M059J (cell line): ENCODE measurements around the gene SNAPC1. TPM values are rescaled to one million over a fixed set of nuclear protein-coding genes. Genes with fewer than 3 reads are reported as not detected.
"Not testable (repeated sequence)": the region's sequence is repeated elsewhere in the genome, so short reads cannot be mapped to it uniquely, and the experiment has no call there.

Source experiments
- DNase-seq: peaks from one replicate; pipeline ENCODE4 v3.0.0-alpha.2; 2012; ENCODE audit warnings: low read depth
- total RNA-seq: library from RNA; depleted of rRNA; stranded (reverse); fragments of >200 nt; shearing (Covaris generic); gene quantifications from 2 replicates; pipeline ENCODE4 v1.2.3, GENCODE V29; 2014; rRNA removed

The SNAPC1 gene, protein sequence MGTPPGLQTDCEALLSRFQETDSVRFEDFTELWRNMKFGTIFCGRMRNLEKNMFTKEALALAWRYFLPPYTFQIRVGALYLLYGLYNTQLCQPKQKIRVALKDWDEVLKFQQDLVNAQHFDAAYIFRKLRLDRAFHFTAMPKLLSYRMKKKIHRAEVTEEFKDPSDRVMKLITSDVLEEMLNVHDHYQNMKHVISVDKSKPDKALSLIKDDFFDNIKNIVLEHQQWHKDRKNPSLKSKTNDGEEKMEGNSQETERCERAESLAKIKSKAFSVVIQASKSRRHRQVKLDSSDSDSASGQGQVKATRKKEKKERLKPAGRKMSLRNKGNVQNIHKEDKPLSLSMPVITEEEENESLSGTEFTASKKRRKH
- total RNA-seq = 16.9 and 23.4 TPM in 2 replicates

DNA sequence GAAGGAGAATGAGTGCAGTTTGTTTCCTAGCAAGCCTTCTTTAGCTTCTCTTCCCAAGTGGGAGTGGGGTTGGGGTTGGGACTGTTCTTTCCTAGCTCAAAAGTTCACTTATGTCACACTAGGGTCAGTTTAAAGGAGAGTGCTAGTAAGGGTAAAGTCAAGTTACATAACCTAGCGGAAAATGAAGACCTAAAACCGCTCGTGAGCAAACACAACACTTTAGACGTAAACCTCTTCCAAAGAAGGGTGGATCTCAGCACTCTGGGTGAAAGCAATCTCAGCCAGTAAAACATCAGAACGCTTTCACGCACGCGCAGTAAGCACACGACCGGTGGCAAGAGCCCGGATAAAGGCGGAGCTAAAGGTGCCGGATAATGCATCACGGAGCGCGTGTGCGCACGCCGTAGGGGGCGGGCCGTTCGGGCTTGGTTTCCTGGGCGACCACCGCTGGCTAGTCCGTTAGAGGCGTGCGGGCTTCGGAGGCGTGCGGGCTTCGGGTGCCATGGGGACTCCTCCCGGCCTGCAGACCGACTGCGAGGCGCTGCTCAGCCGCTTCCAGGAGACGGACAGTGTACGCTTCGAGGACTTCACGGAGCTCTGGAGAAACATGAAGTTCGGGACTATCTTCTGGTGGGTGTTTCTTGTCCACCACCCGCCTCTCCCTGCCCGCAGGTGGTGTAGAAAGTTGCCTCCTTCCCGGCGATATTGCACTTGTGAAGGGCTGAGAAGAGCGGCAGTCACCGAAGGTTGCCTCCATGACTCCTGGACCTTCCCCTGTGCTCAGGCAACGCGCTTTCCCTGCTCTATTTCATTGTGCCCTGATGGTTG lies at the start of gene SNAPC1:
Gene SNAPC1 (plus strand): TSS at position 462 of the 828 bp plus-strand sequence. CDS start 41 bp downstream, at position 503.
- DNase-seq = peak; percentile 98

DNA sequence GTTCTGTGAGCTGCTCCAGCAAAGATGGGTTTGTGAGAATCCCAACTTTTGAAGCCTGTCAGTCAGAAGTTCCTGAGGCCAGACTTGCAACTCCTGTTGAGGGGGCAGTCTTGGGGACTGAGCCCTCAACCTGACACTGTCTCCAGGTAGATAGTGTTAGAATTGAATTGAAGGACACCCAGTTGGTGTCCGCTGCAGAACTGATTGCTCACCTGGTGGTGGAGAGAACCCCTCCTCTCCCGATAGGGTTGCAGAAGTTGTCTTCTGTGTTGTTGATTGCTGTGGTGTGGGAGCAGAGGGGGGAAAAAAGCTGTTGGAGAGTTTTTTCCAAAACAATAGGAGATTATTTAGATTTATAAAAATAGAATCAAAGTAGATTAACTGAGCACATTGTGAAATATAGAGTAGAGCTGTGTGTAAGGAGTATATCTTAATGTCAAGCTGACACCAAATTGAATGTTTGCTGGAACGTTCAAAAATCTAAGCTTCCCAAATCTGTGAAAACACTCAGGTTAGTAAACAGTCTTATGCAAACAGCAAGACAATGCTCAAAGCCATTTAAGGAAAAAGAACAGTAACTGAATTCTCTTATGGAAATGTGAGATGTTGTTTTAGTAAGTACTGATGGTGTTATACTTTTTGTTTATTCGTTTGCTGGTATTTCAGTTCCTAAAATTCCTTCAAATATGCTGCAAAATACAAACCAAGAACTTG lies 48.3 kb upstream of the SNAPC1 start:
- no peak for DNase-seq

DNA sequence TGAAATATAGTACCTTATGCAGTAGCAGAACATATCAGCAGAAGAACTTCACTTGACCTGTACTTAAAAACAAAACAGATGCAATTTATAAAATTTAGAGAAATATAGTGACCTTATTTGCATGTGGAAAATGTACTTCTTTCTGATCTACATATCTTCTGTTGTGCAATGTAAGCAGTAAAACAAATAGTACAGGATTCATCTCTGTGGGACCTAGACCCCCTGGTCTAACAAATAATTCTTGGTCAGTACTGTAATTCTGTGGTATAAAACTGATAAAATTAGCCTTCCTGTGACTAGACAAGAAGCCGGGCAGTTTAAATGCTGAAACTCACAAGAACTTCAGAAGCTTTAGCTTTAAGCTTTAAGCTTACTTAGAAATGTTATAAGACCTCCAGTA lies 45.3 kb upstream of the SNAPC1 start:
- no peak for DNase-seq

DNA sequence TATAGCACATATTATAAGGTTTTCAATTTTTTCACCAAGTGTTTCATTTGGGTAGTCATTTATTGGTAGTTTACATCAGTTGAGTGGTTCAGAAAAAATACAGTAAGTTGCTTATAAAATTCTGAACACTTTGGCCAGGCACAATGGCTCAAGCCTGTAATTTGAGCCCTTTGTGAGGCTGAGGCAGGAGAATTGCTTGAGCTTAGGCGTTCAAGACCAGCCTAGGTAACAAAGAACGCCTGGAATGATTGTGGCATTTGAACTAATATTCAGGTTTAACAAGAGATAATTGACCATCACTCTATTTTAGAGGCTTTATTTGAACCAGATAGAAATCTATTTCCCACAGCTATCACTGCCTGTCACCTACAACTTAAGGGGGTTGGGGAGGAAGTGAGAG lies 44.2 kb upstream of the SNAPC1 start:
- no peak for DNase-seq

DNA sequence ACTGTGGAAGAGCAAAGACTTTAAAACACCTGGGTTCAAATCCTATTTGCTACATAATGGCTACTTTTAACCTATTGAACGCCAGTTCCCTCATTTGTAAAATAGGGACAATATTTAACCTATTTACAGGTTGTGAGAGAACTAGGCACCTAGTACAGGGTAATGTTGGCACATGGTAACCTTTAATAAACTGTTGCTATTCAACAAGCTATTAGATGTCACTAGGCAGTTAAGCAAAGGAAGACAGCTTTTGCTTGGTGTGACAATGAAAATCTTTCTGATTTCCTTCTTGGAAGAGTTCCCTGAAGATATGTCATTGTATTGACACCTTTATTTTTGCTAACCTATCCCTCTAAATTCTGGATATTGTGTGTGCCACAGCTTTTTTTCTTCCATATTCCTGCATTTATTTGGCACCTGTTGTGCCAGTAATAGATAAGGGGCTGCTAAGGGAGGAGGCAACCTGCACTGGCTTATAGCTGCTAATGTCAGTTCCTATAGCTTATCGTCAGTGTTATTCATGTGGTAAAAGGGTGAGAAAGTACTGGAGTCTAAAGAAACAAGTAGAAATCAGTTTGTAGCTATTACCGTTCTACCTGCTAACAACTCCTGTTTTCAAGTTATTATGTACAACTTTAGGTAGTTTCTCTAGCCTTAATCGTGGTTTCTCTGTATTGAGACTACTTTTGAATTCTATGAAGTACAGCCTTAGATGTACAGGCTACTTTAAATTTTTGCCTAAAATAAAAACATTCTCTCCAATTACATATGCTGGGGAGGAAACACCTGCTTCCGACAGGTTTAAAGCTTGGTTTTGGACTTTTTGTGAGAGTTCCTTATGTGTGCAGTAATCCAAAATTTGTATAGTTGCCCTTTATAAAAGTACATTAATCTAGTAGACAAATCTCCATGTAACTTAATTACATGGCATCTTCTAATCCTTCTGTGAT lies 42.6 kb upstream of the SNAPC1 start:
- no peak for DNase-seq

DNA sequence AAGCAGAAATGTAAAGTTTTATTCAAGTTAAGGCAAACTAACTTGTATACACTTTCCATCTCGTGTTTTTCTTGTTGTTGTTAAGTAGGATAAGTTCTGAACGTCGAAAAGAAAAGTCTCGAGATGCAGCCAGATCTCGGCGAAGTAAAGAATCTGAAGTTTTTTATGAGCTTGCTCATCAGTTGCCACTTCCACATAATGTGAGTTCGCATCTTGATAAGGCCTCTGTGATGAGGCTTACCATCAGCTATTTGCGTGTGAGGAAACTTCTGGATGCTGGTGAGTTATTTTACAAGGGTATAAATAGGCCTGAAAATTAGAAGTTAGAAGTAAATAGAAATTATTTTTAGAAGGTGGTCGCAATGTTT lies 41.9 kb upstream of the SNAPC1 start:
- DNase-seq = no peak

DNA sequence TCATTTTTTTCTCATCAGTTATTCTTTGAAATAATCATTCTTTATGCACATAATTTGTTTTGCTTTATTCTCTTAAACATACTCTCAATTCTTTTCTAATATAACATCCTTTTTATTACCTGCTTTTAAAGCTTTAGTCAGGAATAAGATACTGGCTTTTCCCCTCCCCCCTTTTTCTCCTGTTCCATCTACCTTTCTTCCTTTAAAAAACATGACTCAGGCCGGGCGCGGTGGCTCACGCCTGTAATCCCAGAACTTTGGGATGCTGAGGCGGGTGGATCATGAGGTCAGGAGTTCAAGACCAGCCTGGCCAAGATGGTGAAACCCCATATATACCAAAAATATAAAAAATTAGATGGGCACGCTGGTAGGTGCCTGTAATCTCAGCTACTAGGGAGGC lies 41.5 kb upstream of the SNAPC1 start:
- DNase-seq = no peak

DNA sequence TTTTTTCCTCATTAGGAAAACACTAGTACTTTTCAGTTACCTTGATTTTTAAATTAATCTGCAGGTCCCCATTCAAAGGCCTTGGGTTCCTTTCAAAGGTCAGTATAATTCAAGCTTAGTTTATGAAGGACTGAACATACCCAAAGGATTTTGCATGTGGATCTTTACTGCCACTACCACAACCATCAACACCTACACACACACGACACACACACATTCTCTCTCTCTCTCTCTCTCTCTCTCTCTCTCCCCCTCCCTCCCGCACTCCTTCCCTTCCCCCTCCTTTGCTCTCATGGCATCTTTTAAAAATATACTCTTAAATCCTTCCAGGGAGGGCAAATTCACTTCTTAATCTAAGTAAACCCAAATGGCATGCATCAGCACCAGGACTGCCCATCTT lies 38.1 kb upstream of the SNAPC1 start:
- DNase-seq = no peak

DNA sequence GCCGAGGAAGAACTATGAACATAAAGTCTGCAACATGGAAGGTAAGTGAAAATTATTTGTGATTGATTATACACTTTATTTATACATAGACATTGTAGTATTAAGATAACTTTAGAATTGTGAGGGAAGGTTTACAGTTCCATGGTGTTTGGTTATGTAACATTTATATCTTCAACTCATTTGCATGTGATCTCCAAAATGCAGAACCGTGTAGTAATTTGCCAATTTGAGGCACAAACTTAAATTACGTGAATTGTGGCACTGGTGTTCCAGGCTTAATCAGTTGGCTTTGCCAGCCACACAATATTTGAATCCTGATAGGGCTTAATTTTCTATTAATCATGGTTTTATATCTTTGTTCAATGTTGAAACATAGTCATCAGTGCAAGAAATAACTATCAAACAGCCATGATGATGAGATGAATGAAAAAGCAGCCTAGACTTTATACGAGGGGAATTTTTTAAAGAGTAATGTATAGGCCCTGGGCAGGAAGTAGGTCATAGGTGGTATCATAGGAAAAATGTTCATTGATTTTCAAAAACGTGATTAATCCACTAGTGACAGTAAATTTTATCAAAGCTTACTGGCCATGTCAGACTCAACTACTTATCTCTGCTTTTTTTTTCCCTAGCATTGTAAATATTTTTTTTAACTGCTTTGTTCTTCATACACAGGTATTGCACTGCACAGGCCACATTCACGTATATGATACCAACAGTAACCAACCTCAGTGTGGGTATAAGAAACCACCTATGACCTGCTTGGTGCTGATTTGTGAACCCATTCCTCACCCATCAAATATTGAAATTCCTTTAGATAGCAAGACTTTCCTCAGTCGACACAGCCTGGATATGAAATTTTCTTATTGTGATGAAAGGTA lies 35.2 kb upstream of the SNAPC1 start:
- DNase-seq = no peak

DNA sequence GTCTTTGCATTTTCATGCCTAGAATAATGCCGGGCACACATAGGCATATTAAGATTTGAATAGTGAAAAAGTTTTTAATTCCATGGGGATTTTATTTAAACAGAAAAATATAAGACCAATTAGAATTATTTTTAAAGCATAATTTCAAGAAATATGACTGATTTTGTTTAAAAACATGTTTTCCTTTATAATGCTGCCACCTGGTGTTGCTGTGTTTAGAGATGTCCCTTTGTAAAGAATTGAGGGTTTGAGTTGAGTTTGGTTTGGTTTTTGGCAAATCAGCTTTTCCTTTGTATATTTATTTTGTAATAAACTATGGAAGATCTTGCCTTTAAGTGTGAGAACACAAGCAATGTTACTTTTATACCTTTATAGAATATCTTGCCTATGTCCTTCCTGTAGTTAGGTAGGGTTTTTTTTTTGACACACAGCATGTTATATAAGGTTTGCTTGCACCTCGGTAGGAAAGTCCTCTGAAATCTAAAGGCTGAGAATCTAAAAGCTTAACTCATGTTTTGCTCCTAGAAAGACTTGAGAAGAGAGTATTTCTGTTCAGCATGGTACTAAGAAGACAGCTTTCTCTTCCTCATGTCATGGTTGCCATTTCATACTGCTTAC lies 31.4 kb upstream of the SNAPC1 start:
- no peak for DNase-seq

DNA sequence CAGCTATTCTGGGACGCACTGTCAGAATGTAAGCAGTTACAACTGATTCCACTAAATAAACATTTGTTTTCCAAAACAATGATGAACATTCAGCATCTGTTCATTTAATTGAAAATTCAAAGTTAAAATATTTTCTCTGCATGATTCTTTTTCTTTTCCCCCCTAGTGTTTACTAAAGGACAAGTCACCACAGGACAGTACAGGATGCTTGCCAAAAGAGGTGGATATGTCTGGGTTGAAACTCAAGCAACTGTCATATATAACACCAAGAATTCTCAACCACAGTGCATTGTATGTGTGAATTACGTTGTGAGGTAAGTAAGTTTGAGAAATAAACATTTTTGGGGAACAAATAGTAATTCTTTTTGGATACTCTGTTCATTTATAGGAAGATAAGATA lies 28.2 kb upstream of the SNAPC1 start:
- DNase-seq = no peak

DNA sequence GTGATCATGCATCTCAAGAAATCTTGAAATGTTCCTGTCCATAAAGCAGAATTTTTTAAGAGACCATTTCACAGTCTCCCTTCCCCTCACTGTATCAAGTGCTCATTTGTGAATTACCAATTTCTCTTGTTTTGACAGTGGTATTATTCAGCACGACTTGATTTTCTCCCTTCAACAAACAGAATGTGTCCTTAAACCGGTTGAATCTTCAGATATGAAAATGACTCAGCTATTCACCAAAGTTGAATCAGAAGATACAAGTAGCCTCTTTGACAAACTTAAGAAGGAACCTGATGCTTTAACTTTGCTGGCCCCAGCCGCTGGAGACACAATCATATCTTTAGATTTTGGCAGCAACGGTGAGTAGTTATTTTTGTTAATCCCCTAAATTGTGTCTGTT lies 25.5 kb upstream of the SNAPC1 start:
- DNase-seq = no peak

DNA sequence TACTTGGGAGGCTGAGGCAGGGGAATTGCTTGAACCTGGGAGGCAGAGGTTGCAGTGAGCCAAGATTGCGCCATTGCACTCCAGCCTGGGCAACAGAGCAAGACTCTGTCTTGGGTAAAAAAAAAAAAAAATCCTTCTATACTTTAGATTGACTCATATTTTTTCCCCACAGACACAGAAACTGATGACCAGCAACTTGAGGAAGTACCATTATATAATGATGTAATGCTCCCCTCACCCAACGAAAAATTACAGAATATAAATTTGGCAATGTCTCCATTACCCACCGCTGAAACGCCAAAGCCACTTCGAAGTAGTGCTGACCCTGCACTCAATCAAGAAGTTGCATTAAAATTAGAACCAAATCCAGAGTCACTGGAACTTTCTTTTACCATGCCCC lies 24.3 kb upstream of the SNAPC1 start:
- no peak for DNase-seq

DNA sequence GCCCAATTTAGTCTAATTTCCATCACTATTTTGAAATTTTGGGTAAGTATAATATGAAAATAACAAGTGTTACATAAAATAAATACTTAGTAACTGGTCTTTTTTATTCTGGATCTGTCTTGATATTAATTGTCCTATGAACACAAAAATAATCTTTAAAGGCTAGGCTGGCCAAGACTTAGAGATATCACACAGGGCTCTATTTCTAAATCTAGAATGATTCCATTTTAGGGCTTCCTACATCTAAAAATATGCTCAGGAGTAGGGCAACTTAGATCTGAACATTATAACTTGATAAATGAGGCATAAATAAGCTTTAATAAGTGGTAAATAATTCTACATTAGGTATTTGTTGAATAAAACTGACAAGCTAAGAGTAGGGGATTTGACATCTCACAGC lies 23.1 kb upstream of the SNAPC1 start:
- DNase-seq = no peak

DNA sequence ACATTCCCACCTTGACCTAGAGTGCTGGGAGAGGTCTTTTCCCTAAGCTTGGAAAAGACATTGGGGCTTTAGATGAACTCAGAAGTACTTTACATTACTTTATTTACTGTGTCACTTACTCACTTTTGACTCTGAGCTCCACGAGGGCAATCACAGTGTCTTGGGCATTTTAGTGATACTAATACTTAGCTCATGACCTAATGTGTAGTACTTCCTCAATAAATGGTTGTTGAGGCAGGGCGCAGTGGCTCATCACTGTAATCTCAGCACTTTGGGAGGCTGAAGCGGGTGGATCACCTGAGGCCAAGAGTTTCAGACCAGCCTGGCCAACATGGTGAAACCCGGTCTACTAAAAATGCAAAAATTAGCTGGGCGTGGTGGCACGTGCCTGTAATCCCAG lies 19.8 kb upstream of the SNAPC1 start:
- DNase-seq = no peak

DNA sequence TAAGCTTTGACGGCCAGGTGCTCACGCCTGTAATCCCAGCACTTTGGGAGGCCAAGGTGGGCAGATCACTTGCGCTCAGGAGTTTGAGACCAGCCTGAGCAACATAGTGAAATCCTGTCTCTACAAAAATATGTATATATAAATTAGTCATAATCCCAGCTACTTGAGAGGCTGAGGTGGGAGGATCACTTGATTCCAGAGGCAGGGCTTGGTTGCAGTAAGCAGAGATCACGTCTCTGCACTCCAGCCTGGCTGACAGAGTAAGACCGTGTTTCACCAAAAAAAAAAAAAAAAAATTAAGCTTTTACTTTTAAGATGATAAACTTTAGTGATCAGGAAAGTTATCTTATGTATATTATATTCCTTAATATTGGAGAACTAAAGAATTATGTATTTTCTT lies 18.0 kb upstream of the SNAPC1 start:
- no peak for DNase-seq

DNA sequence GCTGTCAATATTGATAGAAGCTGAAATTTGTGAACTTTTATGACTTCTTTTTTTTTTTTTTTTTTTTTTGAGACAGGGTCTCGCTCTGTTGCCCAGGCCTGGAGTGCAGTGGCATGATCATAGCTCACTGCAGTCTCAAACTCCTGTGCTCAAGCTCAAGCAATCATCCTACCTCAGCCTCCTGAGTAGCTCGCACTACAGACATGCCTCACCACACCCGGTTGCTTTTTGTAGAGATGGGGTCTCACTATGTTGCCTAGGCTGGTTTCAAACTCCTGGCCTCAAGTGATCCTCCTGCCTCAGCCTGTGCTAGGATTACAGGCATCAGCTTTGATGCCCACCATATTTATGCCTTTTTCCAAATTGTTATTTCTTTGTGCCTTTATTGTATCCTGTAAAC lies 15.9 kb upstream of the SNAPC1 start:
- not testable (repeated sequence) for DNase-seq

DNA sequence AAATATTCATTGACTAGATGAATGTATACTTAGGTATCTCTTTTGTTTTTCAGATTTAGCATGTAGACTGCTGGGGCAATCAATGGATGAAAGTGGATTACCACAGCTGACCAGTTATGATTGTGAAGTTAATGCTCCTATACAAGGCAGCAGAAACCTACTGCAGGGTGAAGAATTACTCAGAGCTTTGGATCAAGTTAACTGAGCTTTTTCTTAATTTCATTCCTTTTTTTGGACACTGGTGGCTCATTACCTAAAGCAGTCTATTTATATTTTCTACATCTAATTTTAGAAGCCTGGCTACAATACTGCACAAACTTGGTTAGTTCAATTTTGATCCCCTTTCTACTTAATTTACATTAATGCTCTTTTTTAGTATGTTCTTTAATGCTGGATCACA lies 15.3 kb upstream of the SNAPC1 start:
- no peak for DNase-seq

DNA sequence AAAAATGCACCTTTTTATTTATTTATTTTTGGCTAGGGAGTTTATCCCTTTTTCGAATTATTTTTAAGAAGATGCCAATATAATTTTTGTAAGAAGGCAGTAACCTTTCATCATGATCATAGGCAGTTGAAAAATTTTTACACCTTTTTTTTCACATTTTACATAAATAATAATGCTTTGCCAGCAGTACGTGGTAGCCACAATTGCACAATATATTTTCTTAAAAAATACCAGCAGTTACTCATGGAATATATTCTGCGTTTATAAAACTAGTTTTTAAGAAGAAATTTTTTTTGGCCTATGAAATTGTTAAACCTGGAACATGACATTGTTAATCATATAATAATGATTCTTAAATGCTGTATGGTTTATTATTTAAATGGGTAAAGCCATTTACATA lies 14.9 kb upstream of the SNAPC1 start:
- DNase-seq = no peak

DNA sequence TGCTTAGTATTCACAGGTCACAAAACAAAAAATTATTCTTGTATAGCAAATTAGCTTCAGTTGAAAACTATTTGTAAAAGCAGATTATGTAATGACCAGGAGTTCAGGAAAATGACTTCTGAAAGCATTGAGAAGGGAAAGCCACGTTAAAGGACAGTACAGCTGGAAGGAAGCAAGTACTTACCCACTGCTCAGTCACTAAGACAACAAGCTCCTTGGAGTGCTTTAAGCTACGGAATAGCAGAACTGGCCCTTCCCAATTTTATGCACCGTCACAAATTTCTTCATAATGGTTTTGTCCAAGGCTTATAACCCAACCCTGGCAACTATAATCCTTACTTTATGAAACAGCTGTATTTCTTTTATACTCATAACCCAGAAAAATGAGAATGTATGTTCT lies 13.0 kb upstream of the SNAPC1 start:
- no peak for DNase-seq
